HEK293 (cell line): ENCODE measurements around the gene VPS35L.

Experiments used
- CTCF ChIA-PET: fragments of 350-600 bp; formaldehyde crosslinking; extraction: SDS; loops from one replicate; lab custom pipeline; 2021; ENCODE audit warnings: antibody characterized with exemption; lab: Yijun Ruan, JAX
- POLR2A ChIA-PET: fragments of 300-600 bp; formaldehyde crosslinking; extraction: SDS; loops from one replicate; lab custom pipeline; 2020; ENCODE audit warnings: antibody characterized with exemption, inconsistent platforms; lab: Yijun Ruan, JAX
- H3K27ac ChIP-seq: fragments of 200-500 bp; sonication (Bioruptor generic); 2 replicates; pipeline ENCODE4 v1.5.1; 2014; ENCODE audit warnings: low read depth, low read length, control low read depth, inconsistent platforms; ENCODE audit errors: extremely low read depth
- H3K36me3 ChIP-seq, 2 experiments: fragments of 200-500 bp in 1 of 2; sonication (Bioruptor generic) in 1 of 2; 1 replicate in 1 of 2; 2 replicates in 1 of 2; pipeline ENCODE4 v1.5.1; 2014 to 2017; ENCODE audit warnings: inconsistent platforms in 2 of 2, low read length in 2 of 2; ENCODE audit not compliant: control insufficient read depth in 2 of 2, insufficient read depth in 1 of 2
- H3K4me1 ChIP-seq: fragments of 200-500 bp; sonication (Bioruptor generic); 2 replicates; pipeline ENCODE4 v1.5.1; 2014; ENCODE audit warnings: mild to moderate bottlenecking, low read length, inconsistent platforms; ENCODE audit not compliant: control insufficient read depth, insufficient read depth
- H3K4me3 ChIP-seq: 2 replicates; pipeline ENCODE4 v1.5.1; 2011; ENCODE audit warnings: low read depth, mild to moderate bottlenecking, control low read depth, low read length, moderate library complexity
- H3K9me3 ChIP-seq: fragments of 200-500 bp; sonication (Bioruptor generic); 2 replicates; pipeline ENCODE4 v1.5.1; 2014; ENCODE audit warnings: low read depth, low read length, inconsistent platforms; ENCODE audit not compliant: control insufficient read depth, insufficient read depth
- KLF1 ChIP-seq: fragments of 450-650 bp; formaldehyde crosslinking; IDR thresholded peaks from 2 replicates; pipeline ENCODE4 v1.5.1; 2016; ENCODE audit warnings: missing biosample characterization, missing genetic modification characterization
- KLF10 ChIP-seq: fragments of 450-650 bp; IDR thresholded peaks from 2 replicates; pipeline ENCODE4 v1.5.1; 2018; ENCODE audit warnings: missing biosample characterization, mild to moderate bottlenecking, missing genetic modification characterization
- PRDM1 ChIP-seq: fragments of 450-650 bp; formaldehyde crosslinking; IDR thresholded peaks from 2 replicates; pipeline ENCODE4; 2016; ENCODE audit warnings: missing biosample characterization, missing genetic modification characterization
- PRDM6 ChIP-seq: fragments of 450-650 bp; formaldehyde crosslinking; IDR thresholded peaks from 2 replicates; pipeline ENCODE4 v1.5.1; 2017; ENCODE audit warnings: missing biosample characterization, missing genetic modification characterization
- RBAK ChIP-seq: fragments of 450-650 bp; formaldehyde crosslinking; IDR thresholded peaks from 2 replicates; pipeline ENCODE4 v1.5.1; 2016; ENCODE audit warnings: missing biosample characterization, missing genetic modification characterization
- SP2 ChIP-seq: fragments of 450-650 bp; formaldehyde crosslinking; IDR thresholded peaks from 2 replicates; pipeline ENCODE4 v1.5.1; 2016; ENCODE audit warnings: missing biosample characterization, missing genetic modification characterization
- TCF7L2 ChIP-seq: IDR thresholded peaks from 2 replicates; pipeline ENCODE4 v1.6.1; 2011; ENCODE audit warnings: low read depth, mild to moderate bottlenecking, inconsistent platforms, low read length, moderate library complexity, borderline replicate concordance
- ZBTB20 ChIP-seq: fragments of 450-650 bp; formaldehyde crosslinking; IDR thresholded peaks from 2 replicates; pipeline ENCODE4 v1.5.1; 2016; ENCODE audit warnings: missing biosample characterization, missing genetic modification characterization
- ZEB2 ChIP-seq: fragments of 450-650 bp; formaldehyde crosslinking; IDR thresholded peaks from 2 replicates; pipeline ENCODE4 v1.5.1; 2016; ENCODE audit warnings: missing biosample characterization, missing genetic modification characterization
- ZFP3 ChIP-seq: fragments of 450-650 bp; formaldehyde crosslinking; IDR thresholded peaks from 2 replicates; pipeline ENCODE4 v1.5.1; 2016; ENCODE audit warnings: low read depth, missing biosample characterization, missing genetic modification characterization
- ZNF140 ChIP-seq: fragments of 450-650 bp; formaldehyde crosslinking; IDR thresholded peaks from 2 replicates; pipeline ENCODE4 v1.5.1; 2016; ENCODE audit warnings: missing biosample characterization, missing genetic modification characterization
- ZNF169 ChIP-seq: fragments of 450-650 bp; formaldehyde crosslinking; IDR thresholded peaks from 2 replicates; pipeline ENCODE4 v1.5.1; 2016; ENCODE audit warnings: missing biosample characterization, missing genetic modification characterization
- ZNF214 ChIP-seq: fragments of 450-650 bp; formaldehyde crosslinking; IDR thresholded peaks from 2 replicates; pipeline ENCODE4 v1.5.1; 2017; ENCODE audit warnings: missing biosample characterization, mild to moderate bottlenecking, missing genetic modification characterization, borderline replicate concordance
- ZNF221 ChIP-seq: fragments of 450-650 bp; formaldehyde crosslinking; IDR thresholded peaks from 2 replicates; pipeline ENCODE4 v1.5.1; 2017; ENCODE audit warnings: missing biosample characterization, missing genetic modification characterization, borderline replicate concordance
- ZNF248 ChIP-seq: fragments of 450-650 bp; formaldehyde crosslinking; IDR thresholded peaks from 2 replicates; pipeline ENCODE4 v1.5.1; 2017; ENCODE audit warnings: missing biosample characterization, missing genetic modification characterization
- ZNF350 ChIP-seq: fragments of 450-650 bp; formaldehyde crosslinking; IDR thresholded peaks from 2 replicates; pipeline ENCODE4 v1.5.0; 2017; ENCODE audit warnings: missing biosample characterization, mild to moderate bottlenecking, missing genetic modification characterization
- ZNF354C ChIP-seq: fragments of 450-650 bp; formaldehyde crosslinking; IDR thresholded peaks from 2 replicates; pipeline ENCODE4 v1.5.1; 2016; ENCODE audit warnings: missing biosample characterization, missing genetic modification characterization, low read depth, borderline replicate concordance
- ZNF362 ChIP-seq: fragments of 450-650 bp; formaldehyde crosslinking; IDR thresholded peaks from 2 replicates; pipeline ENCODE4 v1.5.1; 2016; ENCODE audit warnings: missing biosample characterization, missing genetic modification characterization
- ZNF391 ChIP-seq: fragments of 450-650 bp; formaldehyde crosslinking; IDR thresholded peaks from 2 replicates; pipeline ENCODE4 v1.5.1; 2016; ENCODE audit warnings: low read depth, missing biosample characterization, missing genetic modification characterization, borderline replicate concordance
- ZNF521 ChIP-seq: fragments of 450-650 bp; formaldehyde crosslinking; IDR thresholded peaks from 2 replicates; pipeline ENCODE4 v1.5.1; 2017; ENCODE audit warnings: missing biosample characterization, mild to moderate bottlenecking, missing genetic modification characterization
- ZNF555 ChIP-seq: fragments of 450-650 bp; formaldehyde crosslinking; conservative IDR thresholded peaks from 2 replicates; pipeline ENCODE4 v1.5.1; 2017; ENCODE audit warnings: missing biosample characterization, mild to moderate bottlenecking, missing genetic modification characterization, inconsistent platforms
- ZNF560 ChIP-seq: fragments of 450-650 bp; formaldehyde crosslinking; IDR thresholded peaks from 2 replicates; pipeline ENCODE4 v1.5.1; 2017; ENCODE audit warnings: missing biosample characterization, missing genetic modification characterization, borderline replicate concordance
- ZNF843 ChIP-seq: fragments of 450-650 bp; formaldehyde crosslinking; IDR thresholded peaks from 2 replicates; pipeline ENCODE4 v1.5.1; 2016; ENCODE audit warnings: missing biosample characterization, missing genetic modification characterization
- ZSCAN16 ChIP-seq: fragments of 450-650 bp; formaldehyde crosslinking; IDR thresholded peaks from 2 replicates; pipeline ENCODE4 v1.5.1; 2016; ENCODE audit warnings: missing biosample characterization, missing genetic modification characterization
- TF ChIP-seq, protein P1 (sequence below): fragments of 450-650 bp; formaldehyde crosslinking; IDR thresholded peaks from 2 replicates; pipeline ENCODE4 v1.5.1; 2017; ENCODE audit warnings: missing biosample characterization, missing genetic modification characterization
- TF ChIP-seq, protein P2 (sequence below): fragments of 450-650 bp; IDR thresholded peaks from 2 replicates; pipeline ENCODE4 v1.5.1; 2018; ENCODE audit warnings: missing biosample characterization, mild to moderate bottlenecking, missing genetic modification characterization
- TF ChIP-seq, protein P3 (sequence below): fragments of 450-650 bp; formaldehyde crosslinking; IDR thresholded peaks from 2 replicates; pipeline ENCODE4 v1.5.1; 2017; ENCODE audit warnings: missing biosample characterization, missing genetic modification characterization
- TF ChIP-seq, protein P4 (sequence below): fragments of 450-650 bp; formaldehyde crosslinking; optimal IDR thresholded peaks from 2 replicates; pipeline ENCODE3; 2016; ENCODE audit warnings: missing biosample characterization, mild to moderate bottlenecking, missing genetic modification characterization

VPS35L gene

GRCh38 chr16:19518388-19518787 lies 37.1 kb upstream of the VPS35L start (continued):
- 0 out of 2 replicates have a peak, but pooled peaks have one; percentile 19 for TF ChIP-seq KLF1 (tag by site-specific recombination)
- peak; percentile 72 for TF ChIP-seq PRDM1 (tag by site-specific recombination)
- no peak for TF ChIP-seq ZNF221
- TF ChIP-seq ZNF391 (tag by site-specific recombination), result no peak
- no peak for TF ChIP-seq KLF10
- TF ChIP-seq SP2 (tag by site-specific recombination), result no peak
- TF ChIP-seq ZNF843, result peak; percentile 20; the same call in 1 of the 2 replicates
- TF ChIP-seq ZNF362, result no peak
- no peak for TF ChIP-seq ZFP3
- TF ChIP-seq PRDM6 (tag by site-specific recombination), result peak; percentile 69
- TF ChIP-seq RBAK (tag by site-specific recombination), result no peak
- TF ChIP-seq ZNF248 (tag by site-specific recombination), result no peak
- TF ChIP-seq ZNF350 (tag by site-specific recombination), result no peak
- TF ChIP-seq, all 188 proteins: peak for 8

GRCh38 chr16:19520861-19521331 lies 34.6 kb upstream of the VPS35L start:
- peaks cover 22% of the 10 kb centered on the region for H3K4me1 ChIP-seq
- CTCF ChIA-PET, result interaction anchor here (0.6 to 0.7 kb wide), 3 partner anchors 434 to 732 kb away, joined by 3 to 5 read pairs (median 5); no protein-coding TSS in a partner anchor
- POLR2A ChIA-PET, result interaction anchor here (0.6 to 1.5 kb wide), 2 partner anchors 33 to 34 kb away, joined by 3 to 8 read pairs; partner anchors contain the start of gene VPS35L
- TF ChIP-seq, protein P1, sequence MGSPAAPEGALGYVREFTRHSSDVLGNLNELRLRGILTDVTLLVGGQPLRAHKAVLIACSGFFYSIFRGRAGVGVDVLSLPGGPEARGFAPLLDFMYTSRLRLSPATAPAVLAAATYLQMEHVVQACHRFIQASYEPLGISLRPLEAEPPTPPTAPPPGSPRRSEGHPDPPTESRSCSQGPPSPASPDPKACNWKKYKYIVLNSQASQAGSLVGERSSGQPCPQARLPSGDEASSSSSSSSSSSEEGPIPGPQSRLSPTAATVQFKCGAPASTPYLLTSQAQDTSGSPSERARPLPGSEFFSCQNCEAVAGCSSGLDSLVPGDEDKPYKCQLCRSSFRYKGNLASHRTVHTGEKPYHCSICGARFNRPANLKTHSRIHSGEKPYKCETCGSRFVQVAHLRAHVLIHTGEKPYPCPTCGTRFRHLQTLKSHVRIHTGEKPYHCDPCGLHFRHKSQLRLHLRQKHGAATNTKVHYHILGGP (tag by site-specific recombination), result no peak
- TF ChIP-seq, protein P2, sequence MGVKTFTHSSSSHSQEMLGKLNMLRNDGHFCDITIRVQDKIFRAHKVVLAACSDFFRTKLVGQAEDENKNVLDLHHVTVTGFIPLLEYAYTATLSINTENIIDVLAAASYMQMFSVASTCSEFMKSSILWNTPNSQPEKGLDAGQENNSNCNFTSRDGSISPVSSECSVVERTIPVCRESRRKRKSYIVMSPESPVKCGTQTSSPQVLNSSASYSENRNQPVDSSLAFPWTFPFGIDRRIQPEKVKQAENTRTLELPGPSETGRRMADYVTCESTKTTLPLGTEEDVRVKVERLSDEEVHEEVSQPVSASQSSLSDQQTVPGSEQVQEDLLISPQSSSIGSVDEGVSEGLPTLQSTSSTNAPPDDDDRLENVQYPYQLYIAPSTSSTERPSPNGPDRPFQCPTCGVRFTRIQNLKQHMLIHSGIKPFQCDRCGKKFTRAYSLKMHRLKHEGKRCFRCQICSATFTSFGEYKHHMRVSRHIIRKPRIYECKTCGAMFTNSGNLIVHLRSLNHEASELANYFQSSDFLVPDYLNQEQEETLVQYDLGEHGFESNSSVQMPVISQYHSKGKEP (tag by site-specific recombination), result no peak
- peak; percentile 25; the same call in 1 of the 2 replicates for TF ChIP-seq SP2 (tag by site-specific recombination)
- TF ChIP-seq ZEB2 (tag by site-specific recombination), result peak; percentile 43; the same call in 1 of the 2 replicates
- no peak for TF ChIP-seq ZNF560 (tag by site-specific recombination)
- 0 out of 2 replicates have a peak, but pooled peaks have one; percentile 27 for TF ChIP-seq PRDM1 (tag by site-specific recombination)
- no peak for TF ChIP-seq ZNF140 (tag by site-specific recombination)
- TF ChIP-seq ZNF354C (tag by site-specific recombination), result no peak
- TF ChIP-seq ZNF555 (tag by site-specific recombination), result no peak
- no peak for TF ChIP-seq ZNF214
- TF ChIP-seq, protein P3, sequence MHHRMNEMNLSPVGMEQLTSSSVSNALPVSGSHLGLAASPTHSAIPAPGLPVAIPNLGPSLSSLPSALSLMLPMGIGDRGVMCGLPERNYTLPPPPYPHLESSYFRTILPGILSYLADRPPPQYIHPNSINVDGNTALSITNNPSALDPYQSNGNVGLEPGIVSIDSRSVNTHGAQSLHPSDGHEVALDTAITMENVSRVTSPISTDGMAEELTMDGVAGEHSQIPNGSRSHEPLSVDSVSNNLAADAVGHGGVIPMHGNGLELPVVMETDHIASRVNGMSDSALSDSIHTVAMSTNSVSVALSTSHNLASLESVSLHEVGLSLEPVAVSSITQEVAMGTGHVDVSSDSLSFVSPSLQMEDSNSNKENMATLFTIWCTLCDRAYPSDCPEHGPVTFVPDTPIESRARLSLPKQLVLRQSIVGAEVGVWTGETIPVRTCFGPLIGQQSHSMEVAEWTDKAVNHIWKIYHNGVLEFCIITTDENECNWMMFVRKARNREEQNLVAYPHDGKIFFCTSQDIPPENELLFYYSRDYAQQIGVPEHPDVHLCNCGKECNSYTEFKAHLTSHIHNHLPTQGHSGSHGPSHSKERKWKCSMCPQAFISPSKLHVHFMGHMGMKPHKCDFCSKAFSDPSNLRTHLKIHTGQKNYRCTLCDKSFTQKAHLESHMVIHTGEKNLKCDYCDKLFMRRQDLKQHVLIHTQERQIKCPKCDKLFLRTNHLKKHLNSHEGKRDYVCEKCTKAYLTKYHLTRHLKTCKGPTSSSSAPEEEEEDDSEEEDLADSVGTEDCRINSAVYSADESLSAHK (tag by site-specific recombination), result peak; percentile 66; the same call in 1 of the 2 replicates
- no peak for TF ChIP-seq ZNF521 (tag by site-specific recombination)
- no peak for TF ChIP-seq TCF7L2
- TF ChIP-seq ZBTB20 (tag by site-specific recombination), result peak; percentile 10; the same call in 1 of the 2 replicates
- TF ChIP-seq ZNF169, result no peak
- TF ChIP-seq ZSCAN16 (tag by site-specific recombination), result peak; percentile 21; the same call in 1 of the 2 replicates
- TF ChIP-seq, protein P4, sequence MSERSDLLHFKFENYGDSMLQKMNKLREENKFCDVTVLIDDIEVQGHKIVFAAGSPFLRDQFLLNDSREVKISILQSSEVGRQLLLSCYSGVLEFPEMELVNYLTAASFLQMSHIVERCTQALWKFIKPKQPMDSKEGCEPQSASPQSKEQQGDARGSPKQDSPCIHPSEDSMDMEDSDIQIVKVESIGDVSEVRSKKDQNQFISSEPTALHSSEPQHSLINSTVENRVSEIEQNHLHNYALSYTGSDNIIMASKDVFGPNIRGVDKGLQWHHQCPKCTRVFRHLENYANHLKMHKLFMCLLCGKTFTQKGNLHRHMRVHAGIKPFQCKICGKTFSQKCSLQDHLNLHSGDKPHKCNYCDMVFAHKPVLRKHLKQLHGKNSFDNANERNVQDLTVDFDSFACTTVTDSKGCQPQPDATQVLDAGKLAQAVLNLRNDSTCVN (tag by site-specific recombination), result no peak

More at GRCh38 chr16:19520861-19521331, 34.6 kb upstream of the VPS35L start:
- H3K36me3 ChIP-seq, result peaks cover 5 to 14% of the 10 kb centered on the region in 2 experiments; a peak in 2 of 3 replicates
- H3K27ac ChIP-seq, result peak overlapping the region; percentile 64; the same call in 1 of the 2 replicates
- H3K4me3 ChIP-seq, result peak overlapping the region; percentile 93
- no peaks in the 10 kb centered on the region for H3K9me3 ChIP-seq
